Posterior vena cava (tissue), 2 donors: ENCODE data around the gene PXDC1. TPM values are rescaled to one million over a fixed set of nuclear protein-coding genes. Genes with fewer than 3 reads are reported as not detected.
A peak's percentile ranks its signal among the peaks of the same experiment; 100 is the strongest.

Experiments
- DNase-seq: peaks from one replicate; pipeline ENCODE4 v3.0.0-alpha.2; 2020; ENCODE audit warnings: low spot score
- intact Hi-C, 2 donors: fragments of 100-400 bp; cut with DNase I; formaldehyde crosslinking; loops; one replicate each; pipeline versions ENCODE4 v1.14.1 to v1.14.2; 2022 to 2023
- total RNA-seq, 2 donors: library from RNA; stranded (reverse); fragmentation: NEBNext Ultra II Directional; extraction: Animal tissue kit (Norgen Biotek cat#: 25700); gene quantifications; one replicate each; pipeline ENCODE4 v1.2.1, GENCODE V29; 2021
- donor health status: DM: yes; HTN: yes; CAD: no.
- donor health status: DM: yes; HTN: yes; CAD: no.

Gene PXDC1
- total RNA-seq, 2 donors from 2014 or later: 99.5 to 103 TPM

- DNase-seq: no peak
- intact Hi-C loops: loop anchor here in 1 of 2 donors (5.0 kb wide), 2 partner anchors 146 to 251 kb away; no protein-coding TSS in a partner anchor
Measured at GRCh38 chr6:3740551-3741476, 10.7 kb downstream of the PXDC1 start.

DNA sequence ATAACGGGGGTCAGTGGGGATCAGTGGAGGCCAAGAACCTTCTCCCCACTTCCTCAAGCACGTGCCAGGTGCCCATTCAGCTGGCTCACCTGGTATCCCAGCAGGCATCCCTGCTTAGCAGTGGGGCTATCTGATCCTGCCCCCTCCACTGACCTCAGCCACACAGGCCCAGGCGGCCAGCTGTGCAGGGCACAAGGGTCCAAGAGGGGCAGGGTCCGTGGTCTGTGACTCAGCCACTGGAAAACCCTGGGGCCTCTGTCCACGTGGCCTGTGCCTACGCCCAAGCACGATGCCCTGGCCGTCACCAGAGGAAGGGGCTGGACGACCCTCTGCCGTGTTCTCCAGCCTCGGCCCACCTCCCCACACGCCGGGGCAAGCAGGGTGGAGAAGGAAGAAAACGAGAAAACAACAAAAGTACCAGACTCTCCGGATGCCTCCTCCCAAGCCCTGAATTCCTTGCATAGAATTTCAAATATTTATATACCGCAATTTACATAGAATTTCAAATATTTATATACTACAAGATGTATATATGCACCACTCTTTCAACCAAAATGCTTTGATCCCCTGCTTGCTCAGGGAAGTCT, 12.1 kb downstream of the PXDC1 start:
- intact Hi-C loops: loop anchor here in 1 of 2 donors (5.0 kb wide), 1 partner anchor 462 kb away; no protein-coding TSS in a partner anchor
- peak; percentile 87 for DNase-seq

- intact Hi-C loops: loop anchor here in 1 of 2 donors (5.0 kb wide), 1 partner anchor 461 kb away; no protein-coding TSS in a partner anchor
- no peak for DNase-seq
Measured at GRCh38 chr6:3738381-3739131, 13.0 kb downstream of the PXDC1 start.

DNA sequence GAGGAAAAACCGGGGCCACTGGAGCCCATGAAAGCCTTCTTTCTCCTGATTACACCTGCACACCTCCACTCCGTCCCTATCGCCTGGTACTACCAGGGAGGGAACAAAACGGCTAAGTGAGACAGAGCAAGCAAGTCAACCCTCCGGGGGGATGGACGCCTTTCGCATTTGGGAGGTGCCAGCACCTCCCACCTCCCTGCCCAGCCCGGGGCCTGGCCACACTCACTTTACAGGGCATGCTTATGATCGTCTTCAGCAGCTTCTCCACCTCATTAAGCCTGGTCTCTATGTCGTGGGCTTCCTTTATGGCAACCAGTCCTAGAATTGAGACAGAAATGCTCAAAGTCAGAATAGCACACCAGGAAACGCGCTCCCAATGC, 13.7 kb downstream of the PXDC1 start:
- intact Hi-C loops: loop anchor here in 1 of 2 donors (5.0 kb wide), 1 partner anchor 461 kb away; no protein-coding TSS in a partner anchor
- no peak for DNase-seq

GRCh38 chr6:3737149-3737830, 14.2 kb downstream of the PXDC1 start:
- DNase-seq: peak; percentile 94
- intact Hi-C loops: loop anchor here in 1 of 2 donors (5.0 kb wide), 1 partner anchor 460 kb away; no protein-coding TSS in a partner anchor

- intact Hi-C loops: loop anchor here in 1 of 2 donors (5.0 kb wide), 1 partner anchor 458 kb away; no protein-coding TSS in a partner anchor
Measured at GRCh38 chr6:3735029-3735605, 16.4 kb downstream of the PXDC1 start.

DNA sequence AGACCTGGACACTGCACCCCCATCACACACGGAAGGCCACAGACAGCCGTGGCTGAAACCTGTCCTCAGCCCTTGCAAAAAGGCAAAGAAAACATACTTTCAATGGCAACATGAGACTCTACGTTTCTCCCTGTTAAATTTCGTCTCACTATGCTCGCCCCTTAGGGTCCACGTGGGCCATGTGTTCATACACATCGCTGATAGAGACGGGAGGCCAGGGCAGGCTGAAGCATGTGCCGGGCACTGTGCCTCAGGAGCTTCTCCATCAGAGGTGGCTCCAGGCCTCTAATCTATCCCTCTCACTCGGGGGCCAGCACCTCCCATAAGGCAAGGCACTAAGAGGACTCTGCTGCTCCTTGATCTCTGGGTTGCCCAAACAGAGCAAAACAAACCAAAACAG, 17.5 kb downstream of the PXDC1 start:
- DNase-seq: peak; percentile 70
- intact Hi-C loops: no loop called here

More at GRCh38 chr6:3735029-3735605, 16.4 kb downstream of the PXDC1 start:
- no peak for DNase-seq

- peak; percentile 69 for DNase-seq
- intact Hi-C loops: loop anchor here in 1 of 2 donors (2.0 kb wide), 1 partner anchor 453 kb away; no protein-coding TSS in a partner anchor
Measured at GRCh38 chr6:3733321-3733925, 18.1 kb downstream of the PXDC1 start.

DNA sequence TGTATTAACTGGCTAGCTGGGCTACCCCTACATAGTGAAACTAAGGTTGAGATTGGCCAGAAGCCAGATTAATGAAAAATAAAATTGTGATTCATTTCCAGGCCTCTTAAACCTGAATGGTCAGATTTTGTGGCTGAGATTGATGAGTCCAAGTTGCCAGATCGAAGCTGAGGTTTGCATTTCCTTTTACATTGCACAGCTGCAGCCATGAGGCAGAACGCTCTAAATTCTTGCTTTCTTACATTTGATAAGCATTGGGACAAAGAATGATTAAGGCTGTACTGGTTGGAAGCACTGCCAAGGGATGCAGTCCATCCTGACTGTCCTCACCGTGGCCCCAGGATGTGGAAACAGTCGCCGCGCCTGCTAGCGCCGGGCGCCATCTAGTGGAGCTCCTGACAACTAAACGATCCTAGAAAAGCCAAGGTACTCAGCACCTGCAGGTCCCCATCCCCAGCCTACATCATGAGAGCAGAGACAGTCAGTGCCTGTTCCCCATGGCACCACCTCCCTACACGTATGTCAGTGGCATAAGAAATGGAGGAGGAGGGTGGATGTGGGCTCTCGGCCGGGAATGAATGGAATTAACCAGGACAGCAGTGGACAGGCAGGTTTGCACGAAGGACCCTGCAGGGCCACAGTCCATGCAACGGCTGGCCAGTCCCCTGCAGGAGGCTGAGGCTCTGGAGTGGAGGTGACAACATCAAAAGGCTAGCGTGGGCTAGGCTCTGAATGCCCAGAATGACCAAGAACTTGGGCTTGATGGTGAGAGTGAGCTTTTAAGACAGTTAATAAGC, 19.0 kb downstream of the PXDC1 start:
- DNase-seq: peak; percentile 94
- intact Hi-C loops: loop anchor here in 1 of 2 donors (2.0 kb wide), 1 partner anchor 452 kb away; no protein-coding TSS in a partner anchor

GRCh38 chr6:3731700-3732099, 19.8 kb downstream of the PXDC1 start:
- intact Hi-C loops: loop anchor here in 1 of 2 donors (2.0 kb wide), 1 partner anchor 451 kb away; no protein-coding TSS in a partner anchor
- DNase-seq: no peak

GRCh38 chr6:3729603-3730344, 21.7 kb downstream of the PXDC1 start:
- intact Hi-C loops: loop anchor here in 1 of 2 donors (10.0 kb wide), 1 partner anchor 115 kb away; no protein-coding TSS in a partner anchor
- no peak for DNase-seq

DNA sequence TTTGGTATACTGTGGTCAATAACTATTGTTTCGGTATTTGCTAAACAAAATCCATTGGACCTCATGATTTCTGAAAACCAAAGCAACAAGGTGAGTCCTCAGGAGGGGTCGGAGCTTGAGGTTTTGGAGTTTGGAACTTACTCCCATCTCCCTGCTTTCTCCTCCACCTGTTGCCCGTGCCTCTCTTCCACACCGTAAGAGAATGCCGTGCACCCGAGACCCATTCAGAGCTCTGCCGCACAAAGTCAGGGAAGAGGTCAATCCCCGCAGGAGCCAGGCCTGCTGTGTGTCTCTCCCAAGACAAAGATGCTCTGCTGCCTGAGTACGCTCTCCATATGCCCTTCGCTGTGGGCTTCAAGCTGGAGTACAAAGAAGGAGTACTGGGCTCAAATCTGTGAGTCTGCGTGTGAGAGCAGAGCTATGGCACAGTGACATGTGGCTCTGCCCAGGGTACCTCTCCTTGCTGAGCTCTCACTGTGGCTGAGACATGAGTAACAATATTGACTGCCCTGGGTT, 23.9 kb downstream of the PXDC1 start:
- no peak for DNase-seq
- intact Hi-C loops: loop anchor here in 1 of 2 donors (10.0 kb wide), 1 partner anchor 113 kb away; no protein-coding TSS in a partner anchor

GRCh38 chr6:3727036-3727435, 24.5 kb downstream of the PXDC1 start:
- DNase-seq: no peak
- intact Hi-C loops: loop anchor here in 1 of 2 donors (10.0 kb wide), 1 partner anchor 112 kb away; no protein-coding TSS in a partner anchor

DNA sequence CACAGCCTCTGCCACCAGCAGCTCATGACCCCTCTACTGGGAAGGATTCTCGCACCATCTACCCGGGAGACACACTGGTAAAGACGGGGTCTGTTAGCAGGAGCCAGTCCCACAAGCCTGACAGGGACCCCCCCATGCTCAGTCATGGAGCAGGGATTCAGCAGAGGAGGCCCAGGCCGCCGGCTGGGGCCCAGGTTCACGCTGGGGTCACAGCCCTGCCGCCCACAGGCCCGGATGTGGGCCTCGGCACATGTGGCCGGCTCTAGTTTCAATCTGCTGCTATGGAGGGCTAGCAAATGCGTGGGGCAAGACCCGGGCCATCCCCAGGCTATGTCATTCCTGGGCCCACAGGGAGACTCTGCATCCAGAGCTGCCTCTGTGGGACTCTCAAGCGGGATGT, 25.1 kb downstream of the PXDC1 start:
- intact Hi-C loops: loop anchor here in 1 of 2 donors (10.0 kb wide), 1 partner anchor 112 kb away; no protein-coding TSS in a partner anchor
- no peak for DNase-seq

- intact Hi-C loops: loop anchor here in 1 of 2 donors (10.0 kb wide), 1 partner anchor 111 kb away; no protein-coding TSS in a partner anchor
- no peak for DNase-seq
Measured at GRCh38 chr6:3725145-3726047, 26.1 kb downstream of the PXDC1 start.
